SK-N-SH treated with all-trans-retinoic acid at 6 μM for 48 hours (cell line): ENCODE data around the gene RXFP4.

Source experiments
- CREB5 ChIP-seq: fragments of 250-450 bp; sonication (Bioruptor Pico); IDR thresholded peaks from 2 replicates; pipeline ENCODE4 v1.5.1; 2020; ENCODE audit warnings: low read depth, mild to moderate bottlenecking, moderate library complexity
- ZFP30 ChIP-seq: fragments of 450-650 bp; formaldehyde crosslinking; IDR thresholded peaks from 2 replicates; pipeline ENCODE4 v1.5.0; 2022; ENCODE audit warnings: mild to moderate bottlenecking, moderate library complexity
- ZNF8 ChIP-seq: fragments of 450-650 bp; formaldehyde crosslinking; IDR thresholded peaks from 2 replicates; pipeline ENCODE4 v1.5.0; 2020; ENCODE audit warnings: mild to moderate bottlenecking, moderate library complexity

GRCh38 chr1:155961937-155962336 lies 20.5 kb downstream of the RXFP4 start:
- TF ChIP-seq ZNF8 (CRISPR knock-in tag) (no peak), CREB5 (CRISPR knock-in tag) (no peak), ZFP30 (CRISPR knock-in tag) (no peak)
